Nucleus accumbens (tissue), 56 donors: Measurements from ENCODE around the gene TMED8.
"Not testable (repeated sequence)": the region's sequence is repeated elsewhere in the genome, so short reads cannot be mapped to it uniquely, and the experiment has no call there.

Experiments used
- DNase-seq, 56 donors: peaks; one replicate each; lab custom pipeline; 2025; lab: John Stamatoyannopoulos, UW

The TMED8 gene, protein sequence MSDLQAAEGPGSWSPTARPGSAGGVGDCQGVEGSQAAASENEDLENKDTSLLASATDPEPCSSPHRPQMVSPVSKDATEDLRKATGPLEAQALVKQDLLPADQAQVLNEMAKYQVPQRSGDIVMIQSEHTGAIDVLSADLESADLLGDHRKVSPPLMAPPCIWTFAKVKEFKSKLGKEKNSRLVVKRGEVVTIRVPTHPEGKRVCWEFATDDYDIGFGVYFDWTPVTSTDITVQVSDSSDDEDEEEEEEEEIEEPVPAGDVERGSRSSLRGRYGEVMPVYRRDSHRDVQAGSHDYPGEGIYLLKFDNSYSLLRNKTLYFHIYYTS

GRCh38 chr14:77376771-77377501, at the start of gene TMED8, which contains the start of gene SAMD15:
Gene TMED8 (minus strand): TSS chr14:77377094. CDS start chr14:77377053, 41 bp downstream.
Gene SAMD15 (plus strand): TSS chr14:77377379. CDS start chr14:77377419, 40 bp downstream.
- DNase-seq, result peak in 55 of 56 donors; percentile 25 to 92 (median 81)

DNA sequence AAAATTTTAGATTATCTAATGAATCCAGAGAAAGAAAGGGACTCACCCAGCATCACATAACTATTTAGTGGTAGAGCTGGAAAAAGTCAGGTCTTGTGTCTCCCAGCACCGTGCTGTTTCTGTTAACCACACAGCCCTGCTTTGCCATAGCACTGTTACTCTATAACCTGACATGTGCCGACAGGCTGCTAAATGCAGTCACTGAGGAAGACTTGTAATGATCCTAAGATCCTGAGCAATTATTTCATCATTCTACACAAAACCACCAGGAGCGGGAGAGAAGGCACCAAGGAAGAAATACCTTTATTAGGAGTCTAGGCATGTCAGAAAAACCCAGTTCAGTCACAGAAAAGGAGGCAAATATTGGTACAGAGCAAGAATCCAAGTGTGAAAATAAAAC, 49.5 kb upstream of the TMED8 start:
- peak in 1 of 56 donors; percentile 0 for DNase-seq

- no peak for DNase-seq
These were observed 48.0 kb upstream of the TMED8 start for GRCh38 chr14:77424862-77425261.

- no peak for DNase-seq
These were observed 46.5 kb upstream of the TMED8 start, which contains the start of gene NOXRED1 for GRCh38 chr14:77423423-77423822. Gene NOXRED1 (minus strand): TSS chr14:77423523. CDS start chr14:77422889, 634 bp downstream.

DNA sequence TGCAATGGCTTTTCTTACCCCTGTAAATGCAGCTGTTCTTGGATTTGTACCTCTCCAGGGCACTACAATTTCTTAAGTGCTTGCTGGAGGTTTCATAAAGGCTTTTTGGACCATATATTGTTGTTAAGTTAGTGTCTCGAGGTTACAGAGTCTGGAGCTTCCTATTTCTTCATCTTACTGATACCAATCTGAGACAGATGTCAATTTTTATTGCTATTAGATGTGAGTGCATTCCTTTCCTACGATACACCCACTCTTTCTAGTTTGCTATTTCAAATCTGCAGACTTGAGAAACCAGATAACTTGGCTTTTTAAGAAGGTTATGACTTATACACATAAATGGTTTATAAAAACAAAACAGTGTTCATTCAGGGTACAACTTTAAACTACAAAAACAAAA, 44.3 kb upstream of the TMED8 start:
- no peak for DNase-seq

- no peak for DNase-seq
These were observed 39.9 kb upstream of the TMED8 start for GRCh38 chr14:77416836-77417235.

DNA sequence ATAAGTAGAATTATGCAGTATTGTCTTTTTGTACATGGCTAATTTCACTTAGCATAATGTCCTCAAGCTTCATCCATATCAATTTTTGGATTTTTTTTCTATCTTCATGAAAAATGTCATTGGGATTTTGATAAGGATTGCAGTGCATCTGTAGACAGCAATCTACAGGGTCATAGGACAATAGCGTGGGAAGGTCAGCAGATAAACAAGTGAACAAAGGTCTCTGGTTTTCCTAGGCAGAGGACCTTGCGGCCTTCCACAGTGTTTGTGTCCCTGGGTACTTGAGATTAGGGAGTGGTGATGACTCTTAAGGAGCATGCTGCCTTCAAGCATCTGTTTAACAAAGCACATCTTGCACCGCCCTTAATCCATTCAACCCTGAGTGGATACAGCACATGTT, 39.2 kb upstream of the TMED8 start:
- DNase-seq, result not testable (repeated sequence)

GRCh38 chr14:77415403-77416030, 38.6 kb upstream of the TMED8 start:
- not testable (repeated sequence) for DNase-seq

- DNase-seq, result no peak
These were observed 32.2 kb upstream of the TMED8 start for GRCh38 chr14:77409131-77409533.

DNA sequence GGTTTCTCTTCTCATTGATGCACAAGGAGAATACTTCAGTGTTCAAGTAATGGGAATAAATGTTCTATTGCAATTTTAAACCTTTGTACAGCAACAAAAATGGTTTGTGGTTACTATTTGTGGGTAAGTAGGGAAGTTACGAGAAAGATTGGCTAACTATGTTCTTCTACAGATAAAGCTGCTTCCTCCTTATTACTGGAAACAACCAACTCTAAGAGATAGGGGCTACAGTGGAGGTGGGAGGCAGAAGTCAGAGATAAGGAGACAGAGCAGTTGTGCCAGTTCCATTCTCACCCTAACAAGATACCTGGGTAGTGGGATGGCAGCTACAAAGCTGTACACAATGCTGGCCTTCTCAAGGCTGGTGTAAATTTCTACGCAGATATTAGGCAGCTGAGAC, 30.3 kb upstream of the TMED8 start:
- DNase-seq, result no peak

DNA sequence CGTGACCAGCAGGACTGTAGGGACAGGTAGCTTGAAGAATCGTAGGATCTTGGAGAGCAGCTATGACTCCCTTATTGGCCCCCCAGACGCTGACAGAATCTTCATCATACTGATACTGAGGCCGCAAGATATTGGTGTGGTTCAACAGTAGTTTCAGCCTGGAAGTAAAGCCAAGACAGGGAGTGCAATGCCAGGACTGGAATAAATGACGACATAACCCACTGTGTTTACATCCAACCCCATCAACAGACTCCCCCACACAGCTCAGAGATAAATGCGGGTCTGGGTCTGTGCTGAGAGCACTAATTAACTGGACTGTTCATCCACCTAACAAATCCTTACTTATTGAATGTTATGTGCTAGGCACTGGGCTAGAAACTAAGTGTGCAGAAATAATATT, 29.8 kb upstream of the TMED8 start:
- DNase-seq, result no peak

GRCh38 chr14:77406086-77406485, 29.2 kb upstream of the TMED8 start:
- no peak for DNase-seq

DNA sequence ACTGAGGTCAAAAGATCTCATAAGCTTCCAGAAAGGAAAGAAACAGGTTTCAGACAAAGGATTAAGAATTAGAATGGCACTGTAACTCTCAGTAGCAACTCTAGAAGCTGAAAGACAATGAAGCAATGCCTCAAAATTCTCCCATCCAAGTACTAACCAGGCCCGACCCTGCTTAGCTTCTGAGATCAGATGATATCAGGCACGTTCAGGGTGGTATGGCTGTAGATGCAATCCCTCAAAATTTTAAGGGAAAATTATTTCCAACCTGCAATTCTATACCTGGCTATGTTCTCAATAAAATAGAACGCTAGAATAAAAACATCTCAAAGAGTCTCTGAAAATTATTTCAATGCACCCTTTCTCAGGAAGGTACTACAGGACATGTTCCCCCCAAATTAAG, 26.9 kb upstream of the TMED8 start:
- DNase-seq, result no peak

DNA sequence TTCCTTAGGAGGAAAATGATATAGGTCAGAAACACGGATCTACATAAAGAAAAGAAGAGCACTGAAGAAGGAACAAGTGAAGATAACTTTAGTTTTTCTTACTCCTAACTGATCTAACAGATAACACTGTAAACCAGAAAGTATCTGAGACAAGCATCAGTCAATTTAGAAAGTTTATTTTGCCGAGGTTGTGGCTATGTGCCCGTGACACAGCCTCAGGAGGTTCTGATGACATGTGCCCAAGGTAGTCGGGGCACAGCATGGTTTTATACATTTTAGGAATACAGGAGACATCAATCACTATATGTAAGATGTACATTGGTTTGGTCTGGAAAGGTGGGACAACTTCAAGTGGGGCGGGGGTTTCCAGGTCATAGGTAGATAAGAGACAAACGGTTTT, 23.3 kb upstream of the TMED8 start:
- DNase-seq, result no peak

DNA sequence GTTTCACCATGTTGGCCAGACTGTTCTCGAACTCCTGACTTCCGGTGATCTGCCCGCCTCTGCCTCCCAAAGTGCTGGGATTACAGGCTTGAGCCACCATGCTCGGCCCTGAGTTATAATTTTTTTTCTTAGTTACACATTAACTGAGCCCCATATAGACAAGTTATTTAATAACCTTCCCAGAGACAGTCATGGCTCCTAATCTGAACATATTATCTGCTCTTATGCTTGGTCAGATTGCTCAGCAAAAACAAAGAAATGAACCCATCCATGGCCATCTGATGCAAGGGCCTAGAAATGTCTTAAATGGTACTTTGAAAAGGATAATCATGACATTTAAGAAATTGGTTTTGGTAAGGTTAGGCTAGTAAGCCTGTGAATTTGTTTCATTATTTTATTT, 13.3 kb upstream of the TMED8 start:
- DNase-seq, result no peak

DNA sequence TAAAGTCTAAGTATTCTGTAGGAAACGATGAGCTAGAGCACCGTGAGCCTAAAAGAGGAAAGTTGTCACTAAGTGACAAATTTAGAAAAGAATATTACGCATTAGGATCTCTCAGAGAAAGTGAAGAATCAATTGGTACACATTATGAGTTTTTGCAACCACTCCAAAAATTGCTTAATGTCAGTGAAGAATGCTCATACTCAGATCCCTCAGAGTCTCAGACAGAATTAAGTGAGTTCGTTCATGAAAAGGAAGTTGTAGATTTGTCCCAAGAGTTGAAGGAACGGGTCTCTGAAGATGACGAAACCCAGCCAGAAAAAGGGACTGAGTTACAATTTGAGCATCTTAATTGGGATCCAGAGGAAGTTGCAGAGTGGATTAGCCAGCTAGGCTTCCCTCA, 1.8 kb upstream of the TMED8 start:
- no peak for DNase-seq

DNA sequence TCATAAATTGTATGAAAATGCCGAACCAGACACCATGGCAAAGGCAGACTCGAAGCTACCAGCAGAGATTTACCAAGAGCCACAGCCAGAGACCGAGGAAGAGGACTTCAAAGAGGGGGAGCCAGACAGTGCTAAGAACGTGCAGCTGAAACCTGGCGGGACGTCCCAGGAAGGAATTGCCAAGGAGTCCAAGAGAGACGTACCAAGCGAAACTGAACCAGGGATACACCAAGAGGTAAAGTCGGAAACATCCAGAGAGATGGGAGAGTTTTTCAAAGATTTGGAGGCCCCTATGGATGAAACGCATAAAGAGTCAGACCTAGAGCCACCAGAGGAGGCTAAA, 579 bp upstream of the TMED8 start:
- no peak for DNase-seq

DNA sequence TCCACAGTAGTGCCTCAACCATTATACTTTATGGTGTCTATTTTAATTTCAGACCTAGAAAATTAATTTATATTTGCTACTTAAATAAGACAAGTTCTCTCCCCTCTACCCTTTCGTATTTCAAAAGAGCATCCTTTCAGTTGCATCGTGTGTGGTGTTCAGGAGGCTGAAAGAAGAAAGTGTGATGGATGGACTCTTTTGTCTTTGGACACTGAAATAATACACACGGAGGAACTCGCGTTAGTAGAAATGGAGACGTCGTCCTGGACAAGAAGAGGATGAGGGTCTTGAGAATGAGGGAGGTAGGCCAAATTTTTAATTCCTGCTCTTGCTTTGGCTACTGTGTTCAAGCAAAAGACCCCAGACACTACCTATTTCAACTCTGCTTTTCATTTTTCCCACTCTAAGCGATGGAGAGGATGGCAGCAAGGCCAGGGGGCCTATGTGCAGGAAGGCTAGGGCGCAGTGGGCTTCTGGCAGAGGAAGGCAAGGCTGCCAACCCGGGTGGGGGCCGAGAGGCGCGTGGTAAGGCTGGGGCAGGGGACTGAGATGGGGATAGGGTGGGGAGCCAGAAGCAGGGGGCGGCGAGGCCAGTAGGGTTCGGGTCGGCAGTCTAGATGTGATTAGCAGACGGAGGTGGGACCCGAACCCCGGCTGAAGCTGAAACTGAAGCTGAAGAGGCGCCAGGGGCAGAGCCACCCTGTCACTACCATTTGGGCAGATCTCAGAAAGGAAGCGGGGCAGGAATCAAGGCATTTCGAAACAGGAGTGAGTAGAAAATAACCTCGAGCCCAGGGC, 722 bp downstream of the TMED8 start:
- DNase-seq, result peak in 26 of 56 donors; percentile 3 to 65 (median 33)

DNA sequence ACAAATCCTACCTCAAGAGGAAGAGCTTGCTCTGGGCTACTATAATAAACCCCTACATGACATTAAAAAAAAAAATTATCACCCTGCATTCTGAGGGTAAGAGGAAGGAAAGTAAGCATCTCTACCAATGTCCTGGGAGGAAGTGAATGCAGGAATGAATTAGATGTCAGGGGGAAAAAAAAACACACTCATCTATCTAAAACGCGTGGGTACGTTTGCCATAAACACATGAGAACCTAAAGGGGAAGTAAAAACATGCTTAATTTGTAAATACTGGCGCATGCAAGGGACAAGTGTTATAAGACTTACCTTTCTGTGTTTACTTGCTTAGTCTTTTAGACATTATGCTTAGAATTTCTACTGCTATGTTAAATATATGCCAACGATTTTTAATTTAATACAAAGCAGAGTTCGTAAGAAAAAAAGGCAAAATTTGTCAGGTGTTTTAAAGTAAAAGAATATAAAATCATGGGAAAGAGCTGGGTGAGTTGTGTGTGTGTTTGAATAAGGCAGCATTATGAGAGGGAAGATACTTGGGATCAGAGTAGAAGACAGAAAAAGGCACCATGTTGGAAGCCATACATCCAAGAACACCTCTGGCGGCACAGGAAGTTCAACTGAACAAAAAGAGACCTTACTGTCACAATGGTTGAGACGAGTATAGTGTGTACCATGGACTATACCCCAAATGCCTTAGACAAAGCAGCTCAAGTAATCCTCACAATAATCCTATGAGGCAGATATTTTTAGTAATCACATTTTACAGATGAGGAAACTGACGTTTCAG, 1.5 kb downstream of the TMED8 start:
- no peak for DNase-seq

- no peak for DNase-seq
These were observed 4.5 kb downstream of the TMED8 start for GRCh38 chr14:77372304-77372841.
